Measurements from ENCODE around the gene SETDB1.

The SETDB1 gene

GRCh38 chr1:150976401-150976821 lies 50.2 kb downstream of the SETDB1 start:
- DNase-seq (ENCODE audit: low read depth), result no peak

GRCh38 chr1:150976879-150977694 lies 50.9 kb downstream of the SETDB1 start:
- DNase-seq (ENCODE audit: low read depth), result peak; percentile 100

GRCh38 chr1:150979092-150980056 lies 53.2 kb downstream of the SETDB1 start:
- no peak for DNase-seq (ENCODE audit: low read depth)

GRCh38 chr1:150981177-150981804 lies 55.1 kb downstream of the SETDB1 start:
- DNase-seq (ENCODE audit: low read depth), result no peak

GRCh38 chr1:150981805-150982712 lies 55.9 kb downstream of the SETDB1 start, which contains the start of gene ANXA9:
Gene ANXA9, plus strand, starts transcription at chr1:150982292. Its CDS starts 814 bp downstream, at chr1:150983106.
- no peak for DNase-seq (ENCODE audit: low read depth)

- no peak for DNase-seq (ENCODE audit: low read depth)
These were observed 59.1 kb downstream of the SETDB1 start for GRCh38 chr1:150985179-150985825.

- no peak for DNase-seq (ENCODE audit: low read depth)
These were observed 61.8 kb downstream of the SETDB1 start for GRCh38 chr1:150987924-150988323.

GRCh38 chr1:150992626-150993025 lies 66.5 kb downstream of the SETDB1 start:
- no peak for DNase-seq (ENCODE audit: low read depth)

- no peak for DNase-seq (ENCODE audit: low read depth)
These were observed 68.1 kb downstream of the SETDB1 start for GRCh38 chr1:150994248-150994647.

- DNase-seq (ENCODE audit: low read depth), result no peak
These were observed 69.3 kb downstream of the SETDB1 start for GRCh38 chr1:150995460-150995859.

- no peak for DNase-seq (ENCODE audit: low read depth)
These were observed 69.7 kb downstream of the SETDB1 start for GRCh38 chr1:150995896-150996295.

- no peak for DNase-seq (ENCODE audit: low read depth)
These were observed 71.1 kb downstream of the SETDB1 start for GRCh38 chr1:150997126-150997872.

- DNase-seq (ENCODE audit: low read depth), result no peak
These were observed 71.8 kb downstream of the SETDB1 start for GRCh38 chr1:150997949-150998348.

GRCh38 chr1:150999051-150999674 lies 73.0 kb downstream of the SETDB1 start:
- DNase-seq (ENCODE audit: low read depth), result no peak

GRCh38 chr1:150999926-151000325 lies 73.8 kb downstream of the SETDB1 start:
- DNase-seq (ENCODE audit: low read depth), result no peak

- DNase-seq (ENCODE audit: low read depth), result no peak
These were observed 74.2 kb downstream of the SETDB1 start for GRCh38 chr1:151000408-151000807.

GRCh38 chr1:151001602-151002001 lies 75.4 kb downstream of the SETDB1 start:
- no peak for DNase-seq (ENCODE audit: low read depth)

- no peak for DNase-seq (ENCODE audit: low read depth)
These were observed 75.9 kb downstream of the SETDB1 start for GRCh38 chr1:151002051-151002450.

GRCh38 chr1:151002611-151003010 lies 76.4 kb downstream of the SETDB1 start:
- no peak for DNase-seq (ENCODE audit: low read depth)

Measured in CMK (cell line).